Measurements from ENCODE around the gene SETD2. TPM values are rescaled to one million over a fixed set of nuclear protein-coding genes. Genes with fewer than 3 reads are reported as not detected.
A peak's percentile ranks its signal among the peaks of the same experiment; 100 is the strongest.

Gene SETD2
- polyA plus RNA-seq, 3 donors = 3.1 to 22.4 (median 7.5) TPM

DNA sequence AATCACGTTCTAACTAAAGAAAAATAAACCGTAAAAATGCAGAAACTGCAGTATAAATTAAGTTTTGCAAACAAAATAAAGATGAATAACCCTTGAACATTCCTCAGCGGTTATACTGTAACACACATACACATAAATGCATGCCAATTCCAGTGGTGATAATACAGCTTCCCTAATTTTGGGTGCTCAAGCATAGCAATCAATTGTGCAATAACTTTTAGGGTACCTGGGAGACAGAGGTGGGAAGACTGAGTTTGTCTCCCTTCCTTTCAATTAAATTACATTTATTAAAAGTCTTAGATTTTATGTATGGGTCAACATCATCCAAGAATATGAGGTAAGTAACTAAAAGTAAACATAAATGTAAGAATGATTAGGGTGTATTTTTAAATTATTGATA, 71.8 kb downstream of the SETD2 start:
- no CpG with 5 or more reads among the region's 3 CpGs for WGBS (ENCODE audit: insufficient coverage)
- peaks cover 26% of the 10 kb centered on the region for H4K20me1 ChIP-seq (ENCODE audit: insufficient read depth, low read length)
- H3K4me1 ChIP-seq (ENCODE audit: control insufficient read depth in 1 of 2, insufficient read depth in 2 of 2, low read length in 2 of 2) = no peaks in the 10 kb centered on the region
- no peak overlapping the region for H3K4me3 ChIP-seq (replicated peaks in 1 of 3; ENCODE audit: low read depth in 2 of 3, low read length in 3 of 3)
- Mint-ChIP-seq H3K4me3 (no peak overlapping the region), H3K36me3 (peaks cover 53 to 70% of the 10 kb centered on the region in 2 donors), H3K4me1 (no peaks in the 10 kb centered on the region), H3K27me3 (ENCODE audit: low read depth in 3 of 3) (no peaks in the 10 kb centered on the region), H3K9me3 (no peaks in the 10 kb centered on the region), H3K27ac (no peak overlapping the region)
- intact Hi-C loops (cut with micrococcal nuclease) = no loop called here
- peaks cover 74 to 92% of the 10 kb centered on the region in 2 donors for H3K36me3 ChIP-seq (replicated peaks in 1 of 2; ENCODE audit: control insufficient read depth in 1 of 2, insufficient read depth in 2 of 2, low read length in 2 of 2)
- H3K4me2 ChIP-seq (replicated peaks; ENCODE audit: extremely low read depth, low read length, poor library complexity, severe bottlenecking) = no peak overlapping the region
- H3K27ac ChIP-seq (ENCODE audit: low read depth in 1 of 2, low read length in 2 of 2) = no peak overlapping the region
- TF ChIP-seq, protein P1, sequence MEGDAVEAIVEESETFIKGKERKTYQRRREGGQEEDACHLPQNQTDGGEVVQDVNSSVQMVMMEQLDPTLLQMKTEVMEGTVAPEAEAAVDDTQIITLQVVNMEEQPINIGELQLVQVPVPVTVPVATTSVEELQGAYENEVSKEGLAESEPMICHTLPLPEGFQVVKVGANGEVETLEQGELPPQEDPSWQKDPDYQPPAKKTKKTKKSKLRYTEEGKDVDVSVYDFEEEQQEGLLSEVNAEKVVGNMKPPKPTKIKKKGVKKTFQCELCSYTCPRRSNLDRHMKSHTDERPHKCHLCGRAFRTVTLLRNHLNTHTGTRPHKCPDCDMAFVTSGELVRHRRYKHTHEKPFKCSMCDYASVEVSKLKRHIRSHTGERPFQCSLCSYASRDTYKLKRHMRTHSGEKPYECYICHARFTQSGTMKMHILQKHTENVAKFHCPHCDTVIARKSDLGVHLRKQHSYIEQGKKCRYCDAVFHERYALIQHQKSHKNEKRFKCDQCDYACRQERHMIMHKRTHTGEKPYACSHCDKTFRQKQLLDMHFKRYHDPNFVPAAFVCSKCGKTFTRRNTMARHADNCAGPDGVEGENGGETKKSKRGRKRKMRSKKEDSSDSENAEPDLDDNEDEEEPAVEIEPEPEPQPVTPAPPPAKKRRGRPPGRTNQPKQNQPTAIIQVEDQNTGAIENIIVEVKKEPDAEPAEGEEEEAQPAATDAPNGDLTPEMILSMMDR (IDR thresholded peaks at IDR 0.05) = no peak
- no peaks in the 10 kb centered on the region for H3K9me3 ChIP-seq (replicated peaks in 1 of 2; ENCODE audit: control insufficient read depth in 1 of 2, insufficient read depth in 1 of 2, low read length in 2 of 2)
- H3K79me2 ChIP-seq (ENCODE audit: insufficient read depth, low read length) = peaks cover 3% of the 10 kb centered on the region
- no peaks in the 10 kb centered on the region for H3K27me3 ChIP-seq (ENCODE audit: control insufficient read depth in 2 of 2, insufficient read depth in 2 of 2, low read length in 2 of 2)
- no peak overlapping the region for H3K9ac ChIP-seq (ENCODE audit: insufficient read depth, low read length, poor library complexity, severe bottlenecking)
- H2AFZ ChIP-seq (ENCODE audit: insufficient read depth, low read depth, low read length, poor library complexity, severe bottlenecking) = no peak overlapping the region
- no peak for DNase-seq

DNA sequence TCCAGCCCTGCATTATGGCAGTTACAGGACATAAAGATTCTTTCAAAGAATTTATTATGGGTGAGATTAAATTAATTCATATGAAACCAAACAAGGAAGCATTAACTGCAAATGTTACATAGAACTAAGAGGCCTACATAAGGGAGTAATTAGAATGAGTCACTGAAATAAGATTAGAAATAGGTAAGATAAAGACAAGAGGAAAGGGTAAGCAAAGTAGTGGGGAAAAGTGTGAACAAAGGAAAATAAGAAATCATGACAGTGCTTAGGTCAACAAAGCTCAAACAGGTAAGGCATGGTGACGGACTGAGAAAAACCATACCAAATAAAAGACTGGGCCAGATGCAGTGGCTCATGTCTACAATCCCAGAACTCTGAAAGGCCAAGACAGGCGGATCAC, 74.3 kb downstream of the SETD2 start:
- Histone ChIP-seq H3K4me1 (ENCODE audit: control insufficient read depth in 1 of 2, insufficient read depth in 2 of 2, low read length in 2 of 2) (no peaks in the 10 kb centered on the region), H3K9ac (ENCODE audit: insufficient read depth, low read length, poor library complexity, severe bottlenecking) (no peak overlapping the region), H3K36me3 (replicated peaks in 1 of 2; ENCODE audit: control insufficient read depth in 1 of 2, insufficient read depth in 2 of 2, low read length in 2 of 2) (peaks cover 74 to 89% of the 10 kb centered on the region in 2 donors), H4K20me1 (ENCODE audit: insufficient read depth, low read length) (peaks cover 25% of the 10 kb centered on the region), H3K27me3 (ENCODE audit: control insufficient read depth in 2 of 2, insufficient read depth in 2 of 2, low read length in 2 of 2) (no peaks in the 10 kb centered on the region), H3K9me3 (replicated peaks in 1 of 2; ENCODE audit: control insufficient read depth in 1 of 2, insufficient read depth in 1 of 2, low read length in 2 of 2) (no peaks in the 10 kb centered on the region), H3K4me3 (replicated peaks in 1 of 3; ENCODE audit: low read depth in 2 of 3, low read length in 3 of 3) (no peak overlapping the region), H2AFZ (ENCODE audit: insufficient read depth, low read depth, low read length, poor library complexity, severe bottlenecking) (no peak overlapping the region), H3K4me2 (replicated peaks; ENCODE audit: extremely low read depth, low read length, poor library complexity, severe bottlenecking) (no peak overlapping the region), H3K79me2 (ENCODE audit: insufficient read depth, low read length) (peaks cover 3% of the 10 kb centered on the region), H3K27ac (ENCODE audit: low read depth in 1 of 2, low read length in 2 of 2) (no peak overlapping the region)
- peaks cover 2% of the 10 kb centered on the region for H3K4me1 Mint-ChIP-seq
- DNase-seq = no peak
- intact Hi-C loops (cut with micrococcal nuclease) = no loop called here
- WGBS (ENCODE audit: insufficient coverage) = 97% methylated on average over 2 of the region's 2 CpGs
- no peak overlapping the region for H3K4me3 Mint-ChIP-seq
- H3K36me3 Mint-ChIP-seq = peaks cover 46 to 69% of the 10 kb centered on the region in 2 donors
- TF ChIP-seq, protein P1 (IDR thresholded peaks at IDR 0.05) = no peak
- no peaks in the 10 kb centered on the region for H3K27me3 Mint-ChIP-seq (ENCODE audit: low read depth in 3 of 3)
- peak overlapping the region in 1 of 7 donors; percentile 10 for H3K27ac Mint-ChIP-seq
- no peaks in the 10 kb centered on the region for H3K9me3 Mint-ChIP-seq
